GM10266 (cell line): ENCODE results near the gene PLPPR5.

ENCODE experiments used
- DNase-seq: peaks from one replicate; pipeline ENCODE4 v3.0.0; 2012; ENCODE audit errors: extremely low spot score
- TF ChIP-seq, protein P1 (sequence below): IDR thresholded peaks from 2 replicates; pipeline ENCODE4 v1.5.1; 2012; ENCODE audit warnings: mild to moderate bottlenecking, low read depth; ENCODE audit not compliant: control insufficient read depth, insufficient read depth; ENCODE audit errors: missing control alignments

Gene PLPPR5

DNA sequence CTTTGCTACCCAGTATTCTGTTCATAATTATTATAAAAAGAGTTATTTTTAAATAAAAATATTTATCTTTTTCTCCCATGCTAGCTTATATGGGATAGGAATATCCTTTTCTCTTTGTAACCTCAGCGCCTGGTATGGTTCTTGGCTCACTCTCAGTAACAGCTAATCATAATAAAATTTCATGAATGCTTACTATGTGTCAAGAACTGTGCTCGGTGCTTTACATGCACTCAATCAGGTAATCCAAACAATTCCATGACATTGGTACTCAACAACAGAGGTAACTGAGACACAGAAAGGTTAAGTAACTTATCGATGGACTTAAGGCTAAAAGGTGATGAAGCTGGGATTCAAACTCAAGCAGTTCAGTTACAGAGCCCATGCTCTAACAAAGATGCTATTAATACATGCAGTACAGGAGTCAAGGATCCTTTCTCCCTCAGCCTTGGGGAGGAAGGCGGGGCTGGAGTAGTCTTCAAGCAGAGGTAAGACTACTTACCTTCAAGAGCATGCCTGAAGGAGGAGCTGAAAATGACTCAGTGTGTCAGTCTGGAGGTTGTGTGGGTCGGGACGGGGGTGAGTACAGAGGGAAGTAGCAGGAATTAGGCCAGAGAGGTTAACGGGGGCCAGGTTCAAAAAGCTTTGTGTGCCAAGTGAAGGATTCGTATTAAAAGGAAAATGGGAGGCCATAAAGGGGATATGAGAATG, 73.4 kb downstream of the PLPPR5 start:
- no peak for DNase-seq

DNA sequence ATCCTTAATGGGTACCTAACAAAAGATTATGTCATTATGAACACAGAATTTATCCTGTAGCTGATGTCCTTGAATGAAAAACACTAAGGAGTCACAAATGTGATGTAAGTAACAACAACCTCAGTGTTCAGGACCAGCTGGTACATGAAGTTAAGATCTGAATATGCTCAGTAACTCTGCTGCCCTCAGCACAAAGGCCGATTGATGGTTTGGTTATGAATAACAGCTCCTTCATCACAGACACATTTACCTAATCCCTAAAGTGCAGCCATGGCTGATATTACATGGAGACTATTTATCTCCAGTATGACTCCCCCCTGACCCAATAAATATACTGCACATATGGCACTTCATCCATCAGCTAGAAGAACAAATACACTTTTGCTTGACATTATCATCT, 75.2 kb downstream of the PLPPR5 start:
- no peak for DNase-seq
- TF ChIP-seq, protein P1, sequence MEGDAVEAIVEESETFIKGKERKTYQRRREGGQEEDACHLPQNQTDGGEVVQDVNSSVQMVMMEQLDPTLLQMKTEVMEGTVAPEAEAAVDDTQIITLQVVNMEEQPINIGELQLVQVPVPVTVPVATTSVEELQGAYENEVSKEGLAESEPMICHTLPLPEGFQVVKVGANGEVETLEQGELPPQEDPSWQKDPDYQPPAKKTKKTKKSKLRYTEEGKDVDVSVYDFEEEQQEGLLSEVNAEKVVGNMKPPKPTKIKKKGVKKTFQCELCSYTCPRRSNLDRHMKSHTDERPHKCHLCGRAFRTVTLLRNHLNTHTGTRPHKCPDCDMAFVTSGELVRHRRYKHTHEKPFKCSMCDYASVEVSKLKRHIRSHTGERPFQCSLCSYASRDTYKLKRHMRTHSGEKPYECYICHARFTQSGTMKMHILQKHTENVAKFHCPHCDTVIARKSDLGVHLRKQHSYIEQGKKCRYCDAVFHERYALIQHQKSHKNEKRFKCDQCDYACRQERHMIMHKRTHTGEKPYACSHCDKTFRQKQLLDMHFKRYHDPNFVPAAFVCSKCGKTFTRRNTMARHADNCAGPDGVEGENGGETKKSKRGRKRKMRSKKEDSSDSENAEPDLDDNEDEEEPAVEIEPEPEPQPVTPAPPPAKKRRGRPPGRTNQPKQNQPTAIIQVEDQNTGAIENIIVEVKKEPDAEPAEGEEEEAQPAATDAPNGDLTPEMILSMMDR, result no peak

More for the DNA sequence above, 73.4 kb downstream of the PLPPR5 start:
- TF ChIP-seq, protein P1, result no peak

DNA sequence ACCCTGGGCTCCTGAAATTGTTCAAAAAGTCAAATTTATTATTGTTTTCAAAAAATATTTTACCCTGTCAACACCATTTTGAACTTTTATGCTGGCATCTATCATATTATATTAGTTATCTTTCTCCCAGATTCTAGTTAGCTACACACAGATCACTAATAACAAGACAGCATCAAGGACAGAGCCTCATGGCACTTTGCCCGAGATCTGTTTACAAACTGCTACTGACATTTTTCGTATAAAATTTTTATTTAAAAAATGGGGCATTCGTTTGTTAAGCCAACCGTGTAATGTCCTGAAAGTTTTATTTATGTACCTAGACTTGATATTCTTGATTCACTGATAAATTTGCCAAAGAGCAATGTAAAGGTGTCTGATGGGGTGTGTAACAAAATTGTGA, 78.1 kb downstream of the PLPPR5 start:
- no peak for DNase-seq
- TF ChIP-seq, protein P1, result no peak

DNA sequence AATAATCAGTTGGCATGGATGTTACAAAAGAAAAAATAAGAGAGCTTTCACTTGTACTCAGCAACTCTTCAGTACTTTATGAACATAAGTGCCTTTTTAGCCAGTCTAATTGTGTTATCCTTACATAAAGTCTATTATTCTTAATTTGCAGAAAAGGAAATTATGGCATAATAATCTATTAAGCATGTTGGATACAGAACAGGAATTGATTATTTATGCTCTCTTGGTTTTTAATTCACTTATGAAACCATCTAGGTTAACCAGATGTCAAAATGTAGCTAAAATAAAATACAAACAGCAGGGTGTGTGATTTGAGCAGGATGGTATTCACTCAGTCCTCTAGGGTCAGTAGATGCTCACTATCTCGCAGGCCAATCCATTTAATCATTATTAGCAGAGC, 79.7 kb downstream of the PLPPR5 start:
- DNase-seq, result no peak
- TF ChIP-seq, protein P1, result no peak

DNA sequence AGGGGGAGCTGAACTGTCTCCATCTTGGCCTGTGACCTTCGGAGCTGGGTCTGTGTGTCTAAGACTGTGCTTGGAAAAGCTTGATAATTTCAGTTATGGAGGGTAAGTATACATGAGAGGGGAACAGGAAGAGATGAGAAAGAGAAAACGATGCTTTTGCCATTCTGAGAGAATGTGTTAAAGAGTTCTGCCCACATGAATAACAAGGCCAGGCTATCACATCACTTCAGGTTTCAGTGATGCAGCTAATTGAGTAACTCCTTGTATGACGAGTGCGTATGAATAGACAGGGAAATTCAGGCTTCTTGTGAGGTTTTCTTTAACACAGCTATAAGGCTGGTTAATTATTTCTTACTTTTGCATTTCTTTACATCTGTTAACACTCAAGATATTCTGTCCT, 81.0 kb downstream of the PLPPR5 start:
- no peak for DNase-seq
- TF ChIP-seq, protein P1, result no peak

DNA sequence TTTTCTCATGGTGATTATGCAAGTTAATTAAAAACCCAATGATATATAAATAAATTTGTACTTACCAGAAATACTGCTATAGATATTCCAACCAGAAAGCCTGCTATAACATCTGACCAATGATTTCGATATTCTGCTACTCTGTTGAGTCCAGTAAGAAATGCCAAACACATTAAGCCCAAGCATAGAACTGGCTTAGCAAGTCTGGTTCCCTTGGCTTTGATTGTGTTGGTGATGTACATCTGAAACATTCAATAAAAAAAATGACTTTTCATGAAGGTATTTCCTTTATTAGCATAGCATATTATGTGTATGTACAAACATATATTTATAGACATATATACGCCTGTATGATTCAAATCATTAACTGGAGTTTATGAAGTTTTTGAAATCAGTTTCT, 82.8 kb downstream of the PLPPR5 start:
- TF ChIP-seq, protein P1, result no peak

DNA sequence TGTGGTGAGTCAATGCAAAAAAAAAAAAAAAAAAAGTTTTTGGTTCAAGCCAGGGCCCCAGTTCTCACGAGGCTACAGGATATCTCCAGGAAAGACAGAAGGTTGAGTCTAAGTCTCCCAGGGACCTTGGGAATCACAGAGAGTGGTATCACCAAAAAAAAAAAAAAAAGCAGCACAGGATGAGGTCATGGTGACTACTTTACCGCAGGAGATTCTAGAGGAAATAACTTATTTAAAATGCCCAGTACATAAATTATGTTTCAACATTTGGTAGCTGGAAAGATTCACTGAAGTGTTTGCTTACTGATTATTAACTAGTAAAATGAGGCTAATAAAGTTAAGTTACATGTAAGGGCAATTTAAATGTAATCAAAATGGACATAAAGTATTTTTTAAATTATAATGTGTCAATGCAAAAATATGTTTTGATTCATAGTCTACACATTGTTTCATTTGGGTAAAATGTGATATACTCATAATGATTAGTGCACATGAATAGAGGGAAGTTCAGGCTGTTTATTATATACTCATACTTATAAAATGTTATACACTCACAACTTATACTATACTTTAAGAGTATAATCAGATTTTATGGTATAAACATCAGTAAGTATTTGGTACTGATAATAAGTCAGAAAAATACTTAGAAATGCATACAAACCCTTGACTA, 84.1 kb downstream of the PLPPR5 start:
- no peak for DNase-seq
- TF ChIP-seq, protein P1, result no peak

More for the DNA sequence above, 82.8 kb downstream of the PLPPR5 start:
- DNase-seq, result no peak
